Chondrocyte (in vitro differentiated cells): ENCODE data around the gene PARVB. TPM values are rescaled to one million over a fixed set of nuclear protein-coding genes. Genes with fewer than 3 reads are reported as not detected.

Experiments used
- DNase-seq: peaks from one replicate; pipeline ENCODE4 v3.0.0; 2021; ENCODE audit warnings: mixed read lengths, low spot score
- H3K27ac Mint-ChIP-seq: one replicate; pipeline ENCODE4 v1.8.0; 2021; ENCODE audit warnings: mild to moderate bottlenecking, moderate library complexity, mixed read lengths; ENCODE audit not compliant: unreplicated experiment
- H3K27me3 Mint-ChIP-seq: 2 replicates; pipeline ENCODE4 v1.8.0; 2021; ENCODE audit warnings: low read depth, mixed read lengths
- H3K36me3 Mint-ChIP-seq: 2 replicates; pipeline ENCODE4 v1.8.0; 2021; ENCODE audit warnings: low read depth, mixed read lengths
- H3K4me1 Mint-ChIP-seq: 2 replicates; pipeline ENCODE4 v1.8.0; 2021; ENCODE audit warnings: low read depth, mild to moderate bottlenecking, mixed read lengths
- H3K4me3 Mint-ChIP-seq: one replicate; pipeline ENCODE4 v1.8.0; 2021; ENCODE audit warnings: mild to moderate bottlenecking, moderate library complexity, mixed read lengths; ENCODE audit not compliant: unreplicated experiment
- H3K9me3 Mint-ChIP-seq: 2 replicates; pipeline ENCODE4 v1.8.0; 2021; ENCODE audit warnings: low read depth, mixed read lengths
- CTCF ChIP-seq: fragments of 200-600 bp; sonication (generic); IDR thresholded peaks from 2 replicates; pipeline ENCODE4 v1.5.0; 2021; ENCODE audit warnings: antibody characterized with exemption, mild to moderate bottlenecking, moderate library complexity
- total RNA-seq: library from RNA; stranded (reverse); gene quantifications from 3 replicates; pipeline ENCODE4 v1.2.1, GENCODE V29; 2021

PARVB gene
- total RNA-seq, 1 donor from 2014 or later: 33.6 TPM

- DNase-seq: no peak
- no peak for TF ChIP-seq CTCF
- H3K4me1 Mint-ChIP-seq: no peaks in the 10 kb centered on the region
- H3K27ac Mint-ChIP-seq: no peak overlapping the region
- no peak overlapping the region for H3K4me3 Mint-ChIP-seq
- H3K27me3 Mint-ChIP-seq: peaks cover 20% of the 10 kb centered on the region
- no peaks in the 10 kb centered on the region for H3K36me3 Mint-ChIP-seq
- H3K9me3 Mint-ChIP-seq: no peaks in the 10 kb centered on the region
These were observed 166.4 kb downstream of the PARVB start for GRCh38 chr22:44190381-44190976.

GRCh38 chr22:44191036-44191454 is 166.9 kb downstream of the PARVB start:
- H3K9me3 Mint-ChIP-seq: no peaks in the 10 kb centered on the region
- H3K36me3 Mint-ChIP-seq: no peaks in the 10 kb centered on the region
- TF ChIP-seq CTCF: no peak
- H3K4me1 Mint-ChIP-seq: no peaks in the 10 kb centered on the region
- no peak for DNase-seq
- no peak overlapping the region for H3K4me3 Mint-ChIP-seq
- H3K27ac Mint-ChIP-seq: no peak overlapping the region
- peaks cover 20% of the 10 kb centered on the region for H3K27me3 Mint-ChIP-seq

GRCh38 chr22:44192098-44192815 is 168.2 kb downstream of the PARVB start:
- H3K9me3 Mint-ChIP-seq: no peaks in the 10 kb centered on the region
- no peak overlapping the region for H3K27ac Mint-ChIP-seq

GRCh38 chr22:44192816-44193534 is 168.9 kb downstream of the PARVB start:
- no peak for DNase-seq
- Mint-ChIP-seq H3K4me3 (no peak overlapping the region), H3K4me1 (no peaks in the 10 kb centered on the region), H3K36me3 (no peaks in the 10 kb centered on the region), H3K27ac (no peak overlapping the region), H3K27me3 (peaks cover 21% of the 10 kb centered on the region), H3K9me3 (no peaks in the 10 kb centered on the region)
- TF ChIP-seq CTCF: no peak

More at GRCh38 chr22:44192098-44192815, 168.2 kb downstream of the PARVB start:
- DNase-seq: no peak
- TF ChIP-seq CTCF: no peak
- no peaks in the 10 kb centered on the region for H3K4me1 Mint-ChIP-seq
- no peaks in the 10 kb centered on the region for H3K36me3 Mint-ChIP-seq
- no peak overlapping the region for H3K4me3 Mint-ChIP-seq
- H3K27me3 Mint-ChIP-seq: peaks cover 19% of the 10 kb centered on the region

GRCh38 chr22:44193535-44193891 is 169.4 kb downstream of the PARVB start:
- Mint-ChIP-seq H3K27ac (no peak overlapping the region), H3K4me1 (no peaks in the 10 kb centered on the region), H3K27me3 (peaks cover 24% of the 10 kb centered on the region), H3K4me3 (no peak overlapping the region), H3K9me3 (no peaks in the 10 kb centered on the region), H3K36me3 (no peaks in the 10 kb centered on the region)
- DNase-seq: no peak
- no peak for TF ChIP-seq CTCF
